OCI-LY1 (cell line): ENCODE measurements around the gene KIAA1549.

Experiments
- EZH2 ChIP-seq: fragments of 200-600 bp; sonication (generic), shearing (Covaris generic); IDR thresholded peaks from 2 replicates; pipeline ENCODE4 v1.8.0; 2017; ENCODE audit warnings: borderline replicate concordance, mixed run types, mild to moderate bottlenecking, antibody characterized with exemption, low read length, moderate library complexity, mixed read lengths
- TF ChIP-seq, protein P1 (sequence below): fragments of 200-600 bp; sonication (generic), shearing (Covaris generic); IDR thresholded peaks from 2 replicates; pipeline ENCODE4 v1.5.1; 2017; ENCODE audit warnings: mild to moderate bottlenecking, antibody characterized with exemption, low read length, moderate library complexity, mixed read lengths

DNA sequence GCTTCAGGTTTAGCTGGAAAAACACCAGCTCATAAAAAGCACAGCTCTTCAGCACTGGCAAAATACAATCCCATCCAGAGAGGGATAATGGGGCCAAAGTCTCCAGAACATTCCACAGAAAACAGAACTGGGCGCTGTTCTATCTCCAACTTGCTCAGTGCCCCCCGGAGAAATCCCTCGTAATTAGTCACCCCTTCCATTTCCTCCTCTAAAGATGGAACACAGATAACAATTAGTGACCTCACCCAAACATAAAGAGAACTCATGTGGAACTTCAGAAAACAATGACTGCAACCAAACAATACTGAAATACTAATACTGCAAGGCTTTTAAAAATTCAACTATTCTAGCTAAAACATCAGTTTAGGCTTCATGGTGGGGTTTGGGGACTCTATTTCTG, 46.3 kb downstream of the KIAA1549 start:
- TF ChIP-seq, protein P1, sequence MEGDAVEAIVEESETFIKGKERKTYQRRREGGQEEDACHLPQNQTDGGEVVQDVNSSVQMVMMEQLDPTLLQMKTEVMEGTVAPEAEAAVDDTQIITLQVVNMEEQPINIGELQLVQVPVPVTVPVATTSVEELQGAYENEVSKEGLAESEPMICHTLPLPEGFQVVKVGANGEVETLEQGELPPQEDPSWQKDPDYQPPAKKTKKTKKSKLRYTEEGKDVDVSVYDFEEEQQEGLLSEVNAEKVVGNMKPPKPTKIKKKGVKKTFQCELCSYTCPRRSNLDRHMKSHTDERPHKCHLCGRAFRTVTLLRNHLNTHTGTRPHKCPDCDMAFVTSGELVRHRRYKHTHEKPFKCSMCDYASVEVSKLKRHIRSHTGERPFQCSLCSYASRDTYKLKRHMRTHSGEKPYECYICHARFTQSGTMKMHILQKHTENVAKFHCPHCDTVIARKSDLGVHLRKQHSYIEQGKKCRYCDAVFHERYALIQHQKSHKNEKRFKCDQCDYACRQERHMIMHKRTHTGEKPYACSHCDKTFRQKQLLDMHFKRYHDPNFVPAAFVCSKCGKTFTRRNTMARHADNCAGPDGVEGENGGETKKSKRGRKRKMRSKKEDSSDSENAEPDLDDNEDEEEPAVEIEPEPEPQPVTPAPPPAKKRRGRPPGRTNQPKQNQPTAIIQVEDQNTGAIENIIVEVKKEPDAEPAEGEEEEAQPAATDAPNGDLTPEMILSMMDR, result no peak
- TF ChIP-seq EZH2, result no peak
